HepG2 (cell line): ENCODE data around the gene COPZ2. TPM values are rescaled to one million over a fixed set of nuclear protein-coding genes. Genes with fewer than 3 reads are reported as not detected.
"Not testable (repeated sequence)": the region's sequence is repeated elsewhere in the genome, so short reads cannot be mapped to it uniquely, and the experiment has no call there.

Experiments used
- ATAC-seq: fragments of 200-7000 bp; cut with Tn5 transposase; 3 replicates; pipeline ENCODE4 v1.9.1; 2020; ENCODE audit warnings: mild to moderate bottlenecking, moderate library complexity
- BruUV-seq: library from RNA; stranded (reverse); fragments of 400-500 nt; replicated peaks from 2 replicates; lab custom pipeline; 2021; lab: Mats Ljungman, UMichigan
- CTCF ChIA-PET: fragments of 300-600 bp; formaldehyde crosslinking; extraction: SDS; loops from one replicate; lab custom pipeline; 2021; ENCODE audit warnings: low total read pairs, inconsistent platforms, low intra/inter-chr PET ratio; lab: Yijun Ruan, JAX
- POLR2A ChIA-PET: fragments of 350-600 bp; sonication (Branson Sonifier 250); formaldehyde crosslinking; loops from one replicate; lab custom pipeline; 2020; ENCODE audit warnings: antibody characterized with exemption, inconsistent platforms; lab: Yijun Ruan, JAX
- DNase-seq: peaks from one replicate; pipeline ENCODE4 v3.0.0-alpha.2; 2015; ENCODE audit warnings: low spot score
- FAIRE-seq: peaks from 3 replicates; lab custom pipeline; 2011; peaks lifted over from hg19 to GRCh38; lab: Jason Lieb, UNC
- H2AFZ ChIP-seq: one replicate; pipeline ENCODE4 v1.6.1; 2011; ENCODE audit warnings: low read length, inconsistent platforms
- H3K27ac ChIP-seq: fragments of 300-600 bp; 3 replicates; pipeline ENCODE4 v1.8.0; 2011; ENCODE audit warnings: mixed run types, mild to moderate bottlenecking, mixed read lengths, low read length, inconsistent platforms; ENCODE audit not compliant: insufficient read depth; ENCODE audit errors: extremely low read length
- H3K27me3 ChIP-seq, 2 experiments: fragments of 200-600 bp in 1 of 2; 2 replicates in 1 of 2; 3 replicates in 1 of 2; pipeline versions ENCODE4 v1.6.0 to v1.8.0; 2011; ENCODE audit warnings: low read length in 2 of 2, mild to moderate bottlenecking in 2 of 2, moderate library complexity in 2 of 2, inconsistent platforms in 1 of 2; ENCODE audit not compliant: insufficient read depth in 2 of 2, control insufficient read depth in 1 of 2
- H3K36me3 ChIP-seq, 2 experiments: fragments of 200-600 bp in 1 of 2; replicated peaks in 1 of 2; 2 replicates in 1 of 2; 3 replicates in 1 of 2; pipeline versions ENCODE4 v1.5.1 to v1.8.0; 2011; ENCODE audit warnings: low read length in 2 of 2, inconsistent platforms in 1 of 2; ENCODE audit not compliant: insufficient read depth in 2 of 2, control insufficient read depth in 1 of 2
- H3K4me1 ChIP-seq: 2 replicates; pipeline ENCODE4 v1.5.1; 2012; ENCODE audit warnings: low read length, inconsistent platforms; ENCODE audit not compliant: insufficient read depth
- H3K4me2 ChIP-seq: 2 replicates; pipeline ENCODE4 v1.6.0; 2011; ENCODE audit warnings: low read depth, low read length, inconsistent platforms
- H3K4me3 ChIP-seq, 3 experiments: fragments of 200-600 bp in 1 of 3; sonication (generic), shearing (Covaris generic) in 1 of 3; replicated peaks in 1 of 3; 2 replicates each; pipeline ENCODE4 v1.5.1; 2011 to 2016; ENCODE audit warnings: low read length in 3 of 3, inconsistent platforms in 2 of 3, low read depth in 2 of 3, mild to moderate bottlenecking in 2 of 3, control low read depth in 1 of 3, mixed read lengths in 1 of 3; ENCODE audit not compliant: insufficient read depth in 1 of 3
- H3K79me2 ChIP-seq: one replicate; pipeline ENCODE4 v1.6.1; 2011; ENCODE audit warnings: low read length, inconsistent platforms; ENCODE audit not compliant: insufficient read depth
- H3K9ac ChIP-seq: 2 replicates; pipeline ENCODE4 v1.6.0; 2011; ENCODE audit warnings: mild to moderate bottlenecking, low read depth, low read length, inconsistent platforms; ENCODE audit not compliant: insufficient read depth
- H3K9me3 ChIP-seq: 2 replicates; pipeline ENCODE4 v1.5.1; 2012; ENCODE audit warnings: mild to moderate bottlenecking, low read length
- H4K20me1 ChIP-seq: 2 replicates; pipeline ENCODE4 v1.6.0; 2011; ENCODE audit warnings: inconsistent platforms, mild to moderate bottlenecking, low read length, moderate library complexity; ENCODE audit not compliant: insufficient read depth
- HIVEP1 ChIP-seq: sonication (generic); formaldehyde crosslinking; IDR thresholded peaks from 2 replicates; pipeline ENCODE4 v1.4.0; 2020; ENCODE audit warnings: mild to moderate bottlenecking, missing genetic modification reagents
- ISX ChIP-seq: sonication (generic); formaldehyde crosslinking; conservative IDR thresholded peaks from 2 replicates; pipeline ENCODE4 v1.5.0; 2020; ENCODE audit warnings: missing genetic modification reagents
- ZNF121 ChIP-seq: sonication (generic); formaldehyde crosslinking; IDR thresholded peaks from 2 replicates; pipeline ENCODE4 v1.5.0; 2020; ENCODE audit warnings: mild to moderate bottlenecking, missing genetic modification reagents
- WGBS: methylation state at CpG from one replicate; pipeline ENCODE4 v1.1.6; 2017; ENCODE audit warnings: low lambda C conversion rate; 5-methylcytosine and 5-hydroxymethylcytosine counted together
- in situ Hi-C: cut with HindIII; loops from 2 replicates; pipeline ENCODE4 v1.10.0; 2017; ENCODE audit warnings: low pct_unique_long_range_greater_than_20kb; ENCODE audit not compliant: extremely low pct_ligation_motif_present
- intact Hi-C: fragments of 100-400 bp; cut with micrococcal nuclease; formaldehyde crosslinking; loops from one replicate; pipeline ENCODE4 v1.10.0; 2022; ENCODE audit not compliant: unreplicated experiment
- polyA plus RNA-seq, 8 experiments: library from polyadenylated mRNA; depleted of rRNA in 3 of 8; stranded (reverse) in 7 of 8; unstranded in 1 of 8; fragments of >200 nt; fragmentation: Illumina TruSeq in 4 of 8; extraction: Trizol in 4 of 8; gene quantifications; 2 replicates each; pipeline versions ENCODE4 v1.2.1 to v1.2.3, GENCODE V29; 2011 to 2016; ENCODE audit warnings: low read depth in 4 of 8, missing spikeins in 1 of 8, mixed read lengths in 1 of 8; ENCODE audit not compliant: insufficient read depth in 1 of 8
- total RNA-seq, 5 experiments: library from RNA; depleted of rRNA; stranded (reverse); fragments of >200 nt; fragmentation: Illumina TruSeq; extraction: Trizol; gene quantifications; 2 replicates each; pipeline ENCODE4 v1.2.3, GENCODE V29; 2016; ENCODE audit warnings: low read depth in 1 of 5

The COPZ2 gene
- total and polyA plus RNA-seq, 2 of the 13 experiments (the other 11 are each of a cell fraction or from before 2014, with no cell fraction given), result 0.61 to 1.5 TPM

GRCh38 chr17:48081858-48082257, 44.3 kb upstream of the COPZ2 start:
- Histone ChIP-seq H3K36me3 (peaks cover 0 to 3% of the 10 kb centered on the region in 2 experiments; a peak in 1 of 5 replicates), H3K9ac (no peak overlapping the region), H3K4me3 (no peak overlapping the region), H3K4me2 (no peak overlapping the region), H3K4me1 (no peaks in the 10 kb centered on the region), H3K27me3 (no peaks in the 10 kb centered on the region), H3K27ac (no peak overlapping the region)
- no TSS peak for BruUV-seq
- intact Hi-C loops (no loop called here), in situ Hi-C loops (loop anchor here (5.0 kb wide), 1 partner anchor 50 kb away; no protein-coding TSS in a partner anchor)
- CTCF ChIA-PET, result no interaction called here
- ATAC-seq (no peak), FAIRE-seq (no peak), DNase-seq (no peak)
- TF ChIP-seq HIVEP1 (CRISPR knock-in tag), result 0 out of 2 replicates have a peak, but pooled peaks have one; percentile 17
- TF ChIP-seq ISX (CRISPR knock-in tag), result no peak
- TF ChIP-seq ZNF121, result peak; percentile 84
- TF ChIP-seq, all 625 proteins: peak for 2
- H3K79me2 ChIP-seq, result peaks cover 26% of the 10 kb centered on the region
- H4K20me1 ChIP-seq, result peaks cover 14% of the 10 kb centered on the region; the same call in 1 of the 2 replicates
- POLR2A ChIA-PET, result interaction anchor here (1.2 kb wide), 1 partner anchor 25 kb away, joined by 4 read pairs; the partner anchor contains the start of gene SNX11
- WGBS, result 82% methylated on average over 5 of the region's 5 CpGs
- no peak overlapping the region for H2AFZ ChIP-seq
- H3K9me3 ChIP-seq, result no peaks in the 10 kb centered on the region

DNA sequence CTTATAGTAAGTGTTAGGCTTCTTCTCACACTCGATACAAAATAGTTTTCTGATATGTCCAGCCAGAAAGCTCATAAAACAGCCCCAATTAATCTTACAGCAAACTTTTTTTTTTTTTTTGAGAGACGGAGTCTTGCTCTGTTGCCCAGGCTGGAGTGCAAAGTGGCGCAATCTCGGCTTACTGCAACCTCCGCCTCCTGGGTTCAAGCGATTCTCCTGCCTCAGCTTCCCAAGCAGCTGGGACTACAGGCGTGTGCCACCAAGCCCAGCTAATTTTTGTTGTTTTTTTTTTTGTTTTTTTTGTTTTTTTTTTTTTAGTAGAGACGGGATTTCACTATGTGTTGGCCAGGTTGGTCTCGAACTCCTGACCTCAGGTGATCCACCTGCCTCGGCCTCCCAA, 39.6 kb upstream of the COPZ2 start:
- 97% methylated on average over 10 of the region's 10 CpGs for WGBS
- DNase-seq, H3K27ac ChIP-seq, ATAC-seq, H3K4me1 ChIP-seq, BruUV-seq, FAIRE-seq, intact Hi-C loops, H3K79me2 ChIP-seq, H3K27me3 ChIP-seq, H2AFZ ChIP-seq, H3K9me3 ChIP-seq, H3K4me2 ChIP-seq, H3K9ac ChIP-seq, in situ Hi-C loops, H3K4me3 ChIP-seq: not testable (repeated sequence)
- CTCF ChIA-PET, result interaction anchor here (1.2 kb wide), 1 partner anchor 52 kb away, joined by 5 read pairs; no protein-coding TSS in a partner anchor
- peaks cover 12% of the 10 kb centered on the region; the same call in 1 of the 2 replicates for H4K20me1 ChIP-seq
- POLR2A ChIA-PET, result interaction anchor here (0.7 kb wide), 1 partner anchor 47 kb away, joined by 3 read pairs; no protein-coding TSS in a partner anchor
- peaks cover 11 to 40% of the 10 kb centered on the region in 2 experiments; a peak in 4 of 5 replicates for H3K36me3 ChIP-seq
